Psoas muscle (tissue), 8 donors: ENCODE results near the gene TFF1. TPM values are rescaled to one million over a fixed set of nuclear protein-coding genes. Genes with fewer than 3 reads are reported as not detected.

Experiments used
- ATAC-seq, 4 donors: fragments of 200-7000 bp; cut with Tn5 transposase; one replicate each; pipeline ENCODE4 v1.9.1; 2020; ENCODE audit warnings: moderate library complexity in 3 of 4, mild to moderate bottlenecking in 2 of 4
- DNase-seq, 2 donors: peaks; one replicate each; pipeline ENCODE4 v3.0.0-alpha.2; 2020
- H3K27ac ChIP-seq: fragments of 200-600 bp; one replicate; pipeline ENCODE4 v1.8.0; 2022
- H3K27me3 ChIP-seq, 3 donors: fragments of 200-600 bp in 1 of 3; one replicate each; pipeline versions ENCODE4 v1.6.1 to v1.8.0; 2013 to 2022; ENCODE audit warnings: low read length in 2 of 3, mild to moderate bottlenecking in 2 of 3, moderate library complexity in 1 of 3; ENCODE audit not compliant: insufficient read depth in 3 of 3
- H3K36me3 ChIP-seq, 2 donors: fragments of 200-600 bp in 1 of 2; one replicate each; pipeline versions ENCODE4 v1.6.1 to v1.8.0; 2013 to 2022; ENCODE audit warnings: low read depth in 1 of 2, mild to moderate bottlenecking in 1 of 2, moderate library complexity in 1 of 2; ENCODE audit not compliant: insufficient read depth in 1 of 2
- H3K4me1 ChIP-seq: fragments of 200-600 bp; one replicate; pipeline ENCODE4 v1.8.0; 2022
- H3K4me3 ChIP-seq: fragments of 200-600 bp; one replicate; pipeline ENCODE4 v1.8.0; 2022; ENCODE audit warnings: mild to moderate bottlenecking
- H3K9me3 ChIP-seq: fragments of 200-600 bp; one replicate; pipeline ENCODE4 v1.8.0; 2022
- CTCF ChIP-seq: fragments of 200-600 bp; IDR thresholded peaks from one replicate; pipeline ENCODE4 v1.8.0; 2022; ENCODE audit warnings: antibody characterized with exemption
- WGBS, 3 donors: extraction: QIAGEN DNeasy Blood & Tissue Kit; methylation state at CpG; one replicate each; pipeline versions ENCODE4 v1.1.6 to v1.1.7; 2013; 5-methylcytosine and 5-hydroxymethylcytosine counted together
- intact Hi-C, 2 donors: fragments of 100-400 bp; cut with DNase I; formaldehyde crosslinking; loops; one replicate each; pipeline versions ENCODE4 v1.11.0 to v1.14.2; 2022
- polyA plus RNA-seq, 3 donors: library from polyadenylated mRNA; stranded (reverse); fragments of 200-250 nt; gene quantifications; one replicate each; pipeline ENCODE4 v1.2.3, GENCODE V29; 2013
- total RNA-seq, 4 donors: library from RNA; stranded (reverse); fragmentation: NEBNext Ultra II Directional in 2 of 4; extraction: Animal tissue kit (Norgen Biotek cat#: 25700) in 2 of 4; gene quantifications; one replicate each; pipeline versions ENCODE4 v1.2.1 to v1.2.4, GENCODE V29; 2021 to 2023
- donor health status: healthy with polysubstance abuse.
- donor health status: DM: no; HTN: no; CAD: no; lungs with moderate emphysema.
- donor health status: Bipolar disorder and iron deficiency.
- donor health status: healthy.
- donor health status: DM: yes; HTN: yes; CAD: no.
- donor health status: DM: no; HTN: no; CAD: no.
- donor health status: DM: no; HTN: no; CAD: no.
- donor health status: DM: yes; HTN: yes; CAD: no.

The TFF1 gene
- total and polyA plus RNA-seq, 7 donors, result 0.16 TPM; not detected in 6

GRCh38 chr21:42332557-42333317, 33.6 kb downstream of the TFF1 start:
- no peaks in the 10 kb centered on the region for H3K9me3 ChIP-seq
- TF ChIP-seq CTCF, result no peak
- H3K27me3 ChIP-seq, result peaks cover 0 to 48% (median 3%) of the 10 kb centered on the region in 3 donors
- DNase-seq, result no peak
- ATAC-seq, result no peak
- H3K36me3 ChIP-seq, result no peaks in the 10 kb centered on the region
- 63 to 70% (median 67%) methylated on average over 5 of the region's 5 CpGs for WGBS, 3 donors
- H3K4me1 ChIP-seq, result no peaks in the 10 kb centered on the region
- intact Hi-C loops, result no loop called here
- H3K4me3 ChIP-seq, result no peak overlapping the region
- no peak overlapping the region for H3K27ac ChIP-seq

GRCh38 chr21:42331660-42332059, 34.7 kb downstream of the TFF1 start:
- Histone ChIP-seq H3K27me3 (peaks cover 0 to 39% (median 3%) of the 10 kb centered on the region in 3 donors), H3K9me3 (no peaks in the 10 kb centered on the region), H3K27ac (no peak overlapping the region), H3K36me3 (no peaks in the 10 kb centered on the region), H3K4me3 (no peak overlapping the region), H3K4me1 (no peaks in the 10 kb centered on the region)
- no peak for TF ChIP-seq CTCF
- no peak for ATAC-seq
- no peak for DNase-seq
- intact Hi-C loops, result no loop called here

GRCh38 chr21:42330380-42331371, 35.7 kb downstream of the TFF1 start:
- DNase-seq (no peak), ATAC-seq (no peak)
- TF ChIP-seq CTCF, result no peak
- 88 to 94% (median 92%) methylated on average over 4 of the region's 4 CpGs for WGBS, 3 donors
- Histone ChIP-seq H3K27ac (no peak overlapping the region), H3K4me1 (no peaks in the 10 kb centered on the region), H3K4me3 (no peak overlapping the region), H3K27me3 (peaks cover 0 to 31% (median 3%) of the 10 kb centered on the region in 3 donors), H3K36me3 (no peaks in the 10 kb centered on the region), H3K9me3 (no peaks in the 10 kb centered on the region)
- intact Hi-C loops, result no loop called here

GRCh38 chr21:42324896-42325295, 41.4 kb downstream of the TFF1 start:
- ATAC-seq (no peak), DNase-seq (no peak)
- WGBS, 3 donors, result 79 to 82% (median 80%) methylated on average over 6 of the region's 6 CpGs
- Histone ChIP-seq H3K27ac (no peak overlapping the region), H3K4me3 (no peak overlapping the region), H3K9me3 (no peaks in the 10 kb centered on the region), H3K27me3 (peaks cover 0 to 13% (median 0%) of the 10 kb centered on the region in 3 donors), H3K36me3 (no peaks in the 10 kb centered on the region), H3K4me1 (no peaks in the 10 kb centered on the region)
- no peak for TF ChIP-seq CTCF
- intact Hi-C loops, result no loop called here
